HG03025 (cell line): ENCODE data around the gene CUTA.

Source experiments
- ATAC-seq: cut with Tn5 transposase; IDR thresholded peaks from one replicate; pipeline ENCODE4 v1.9.1; 2021; ENCODE audit warnings: mild to moderate bottlenecking, moderate library complexity; ENCODE audit not compliant: unreplicated experiment, low FRiP score

Gene CUTA

GRCh38 chr6:33417903-33418689 lies at the start of gene CUTA:
Gene CUTA, minus strand, starts transcription at chr6:33418107. Its CDS starts 107 bp downstream, at chr6:33418000.
- peak; percentile 88 for ATAC-seq

- no peak for ATAC-seq
Observed at GRCh38 chr6:33467091-33467490, 49.2 kb upstream of the CUTA start.

- ATAC-seq, result no peak
Observed at GRCh38 chr6:33466075-33466735, 48.3 kb upstream of the CUTA start.

GRCh38 chr6:33459226-33459625 lies 41.3 kb upstream of the CUTA start:
- no peak for ATAC-seq

GRCh38 chr6:33458676-33459075 lies 40.8 kb upstream of the CUTA start:
- ATAC-seq, result no peak

- ATAC-seq, result no peak
Observed at GRCh38 chr6:33456156-33456555, 38.2 kb upstream of the CUTA start.

GRCh38 chr6:33455051-33455450 lies 37.1 kb upstream of the CUTA start:
- ATAC-seq, result no peak

DNA sequence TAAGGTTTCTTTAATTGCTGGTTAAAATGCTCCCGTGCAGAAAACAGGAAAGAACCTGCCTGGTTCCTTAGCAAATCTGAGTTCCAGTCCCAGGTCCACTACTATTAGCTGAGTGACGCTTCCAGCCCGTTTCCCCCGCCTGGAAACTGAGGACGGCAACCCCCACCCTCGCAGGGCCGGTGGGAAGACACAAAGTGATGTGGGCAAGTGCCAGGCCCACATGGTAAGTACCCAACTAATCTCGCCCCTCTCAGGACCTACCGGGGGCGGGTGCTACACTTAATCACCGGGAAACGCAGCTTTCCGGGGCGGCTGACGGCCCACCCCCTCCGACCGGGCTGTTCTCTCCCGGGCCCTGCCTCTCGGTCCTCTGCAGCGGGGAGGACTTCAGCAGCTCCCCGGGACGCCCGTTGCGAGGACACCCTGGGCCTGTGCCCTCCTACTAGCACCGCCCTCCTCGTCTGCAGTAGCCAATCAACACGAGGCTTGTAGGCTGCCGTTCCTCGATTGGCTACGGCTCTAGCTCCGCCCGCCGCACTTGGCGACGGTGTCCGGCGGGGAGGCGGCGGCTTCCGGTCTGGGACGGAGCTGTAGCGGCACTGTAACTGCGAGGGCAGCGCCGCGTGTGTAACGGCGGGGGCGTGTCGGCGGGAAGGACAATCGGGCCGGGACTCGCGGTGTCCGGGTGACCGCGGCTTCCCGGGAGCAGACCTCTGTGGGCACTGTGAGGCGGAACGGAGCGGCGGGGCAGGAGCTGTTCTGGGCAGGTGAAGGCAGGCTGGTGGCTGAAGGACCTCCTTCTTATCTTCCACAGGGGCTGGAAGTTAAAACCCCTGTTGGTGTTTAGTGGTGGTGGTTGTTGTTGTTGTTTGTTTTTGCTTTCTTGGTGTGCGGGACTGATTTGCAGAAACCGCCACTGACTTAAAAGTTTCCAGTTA lies 36.4 kb upstream of the CUTA start, which contains the start of gene ZBTB9:
ZBTB9 (plus strand) TSS at position 568 of the 938 bp plus-strand sequence. CDS start 525 bp downstream, outside the sequence.
- peak; percentile 94 for ATAC-seq

DNA sequence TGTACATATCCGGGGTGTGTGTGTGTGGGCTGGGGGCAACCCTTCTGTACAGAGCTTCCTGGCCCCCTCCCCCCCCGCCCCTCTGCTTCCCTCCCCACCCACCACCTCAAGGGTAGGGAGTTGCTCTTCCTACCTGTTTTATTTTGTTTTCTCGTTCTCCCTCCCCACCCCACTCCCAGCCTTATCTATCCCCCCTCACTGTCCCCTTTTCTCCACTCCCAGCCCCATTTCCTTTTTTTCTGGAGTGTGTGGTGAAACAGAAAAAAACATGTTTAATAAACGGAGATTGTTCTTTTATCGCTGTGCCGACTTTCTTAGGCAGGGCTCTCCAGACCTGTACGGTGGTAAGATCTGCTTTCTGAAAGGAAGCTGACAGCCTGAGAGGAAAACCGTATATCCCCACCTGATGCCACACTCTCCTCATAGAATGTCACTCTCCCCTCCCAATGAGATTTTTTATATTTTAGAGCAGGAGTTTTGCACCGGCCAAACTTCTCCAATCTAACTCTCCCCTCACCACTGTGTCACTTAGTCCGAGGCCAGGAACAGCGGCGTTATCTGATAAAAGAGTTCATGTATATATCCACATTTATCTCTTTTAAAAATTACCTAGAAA lies 35.6 kb upstream of the CUTA start:
- ATAC-seq, result no peak

GRCh38 chr6:33452496-33452895 lies 34.6 kb upstream of the CUTA start:
- ATAC-seq, result no peak

GRCh38 chr6:33451606-33452005 lies 33.7 kb upstream of the CUTA start:
- no peak for ATAC-seq

DNA sequence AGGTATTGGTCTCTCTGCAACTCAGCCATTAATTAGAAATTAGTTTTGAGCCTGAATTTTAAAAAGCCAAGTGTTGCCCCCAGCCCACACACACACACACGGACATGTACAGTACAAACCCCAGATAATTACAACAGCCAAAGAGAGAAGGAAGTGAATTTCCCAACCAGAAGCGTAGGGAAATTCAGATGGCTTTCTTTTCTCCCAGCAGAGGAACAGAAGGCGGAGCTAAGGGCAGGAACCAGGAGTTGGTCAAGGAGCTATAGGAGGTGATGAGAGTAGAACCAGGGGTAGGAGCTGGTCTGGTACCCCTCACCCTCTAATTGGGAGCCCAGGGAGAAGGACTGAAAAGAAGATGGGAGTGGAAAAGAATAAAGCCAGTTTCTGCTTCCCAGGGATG lies 32.5 kb upstream of the CUTA start:
- ATAC-seq, result no peak

DNA sequence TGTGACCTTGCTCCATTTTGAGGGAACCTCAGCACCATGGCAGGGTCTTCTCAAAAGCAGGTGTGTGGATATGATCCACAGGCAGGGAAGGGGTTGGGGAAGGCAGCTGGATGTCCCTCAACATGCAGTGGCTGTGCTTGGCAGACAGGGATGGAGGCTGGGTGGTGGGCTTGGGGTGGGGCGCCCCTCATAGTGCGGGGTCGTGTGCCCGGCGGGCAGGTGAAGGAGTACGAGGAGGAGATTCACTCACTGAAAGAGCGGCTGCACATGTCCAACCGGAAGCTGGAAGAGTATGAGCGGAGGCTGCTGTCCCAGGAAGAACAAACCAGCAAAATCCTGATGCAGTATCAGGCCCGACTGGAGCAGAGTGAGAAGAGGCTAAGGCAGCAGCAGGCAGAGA lies 28.4 kb upstream of the CUTA start:
- no peak for ATAC-seq

GRCh38 chr6:33445119-33445603 lies 27.3 kb upstream of the CUTA start:
- no peak for ATAC-seq

DNA sequence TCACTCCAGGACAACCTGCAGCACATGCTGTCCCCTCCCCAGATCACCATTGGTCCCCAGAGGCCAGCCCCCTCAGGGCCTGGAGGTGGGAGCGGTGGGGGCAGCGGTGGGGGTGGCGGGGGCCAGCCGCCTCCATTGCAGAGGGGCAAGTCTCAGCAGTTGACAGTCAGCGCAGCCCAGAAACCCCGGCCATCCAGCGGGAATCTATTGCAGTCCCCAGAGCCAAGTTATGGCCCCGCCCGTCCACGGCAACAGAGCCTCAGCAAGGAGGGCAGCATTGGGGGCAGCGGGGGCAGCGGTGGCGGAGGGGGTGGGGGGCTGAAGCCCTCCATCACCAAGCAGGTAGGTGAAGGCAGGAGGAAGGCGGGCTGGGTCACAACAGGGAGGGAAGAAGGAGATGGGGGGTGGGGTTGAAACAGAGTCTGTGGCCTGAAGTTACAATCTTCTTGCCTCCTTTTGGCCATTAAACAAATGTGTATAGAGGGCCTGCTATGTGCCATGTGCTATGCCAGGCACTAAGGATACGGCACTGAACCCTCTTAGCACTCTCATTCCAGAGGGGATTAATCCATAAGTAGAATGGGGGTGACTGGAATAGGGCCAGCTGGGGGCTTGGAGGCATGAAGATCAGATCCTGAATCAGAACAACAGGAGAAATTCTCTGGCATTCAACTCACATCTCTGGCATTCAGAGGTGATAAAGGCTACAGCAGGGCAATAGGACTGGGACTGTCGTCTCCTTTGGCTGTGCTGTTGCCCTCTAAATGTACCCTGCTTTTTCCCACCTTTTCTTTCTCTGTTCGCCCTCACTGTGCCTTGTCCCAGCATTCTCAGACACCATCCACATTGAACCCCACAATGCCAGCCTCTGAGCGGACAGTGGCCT lies 26.0 kb upstream of the CUTA start:
- ATAC-seq, result no peak

GRCh38 chr6:33443025-33443424 lies 25.1 kb upstream of the CUTA start:
- ATAC-seq, result no peak

DNA sequence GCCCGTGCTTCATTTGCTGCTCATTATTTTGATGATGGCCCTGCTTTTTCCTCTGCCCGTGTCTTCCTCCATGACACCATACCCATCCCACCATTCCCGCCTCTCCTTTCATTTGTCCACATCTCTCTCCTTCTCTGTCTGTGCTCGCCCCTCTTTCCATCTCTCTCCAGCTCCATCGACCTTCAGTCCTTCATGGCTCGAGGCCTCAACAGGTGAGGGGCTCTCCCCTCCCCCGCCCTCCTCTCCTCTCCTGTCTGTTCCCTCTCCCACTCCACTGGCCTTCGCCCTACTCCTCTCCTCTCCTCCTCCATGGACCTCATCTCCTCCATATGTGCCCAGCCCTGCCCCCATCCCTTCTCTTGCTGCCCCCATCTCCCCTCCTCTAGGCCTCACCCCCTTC lies 24.4 kb upstream of the CUTA start:
- no peak for ATAC-seq

DNA sequence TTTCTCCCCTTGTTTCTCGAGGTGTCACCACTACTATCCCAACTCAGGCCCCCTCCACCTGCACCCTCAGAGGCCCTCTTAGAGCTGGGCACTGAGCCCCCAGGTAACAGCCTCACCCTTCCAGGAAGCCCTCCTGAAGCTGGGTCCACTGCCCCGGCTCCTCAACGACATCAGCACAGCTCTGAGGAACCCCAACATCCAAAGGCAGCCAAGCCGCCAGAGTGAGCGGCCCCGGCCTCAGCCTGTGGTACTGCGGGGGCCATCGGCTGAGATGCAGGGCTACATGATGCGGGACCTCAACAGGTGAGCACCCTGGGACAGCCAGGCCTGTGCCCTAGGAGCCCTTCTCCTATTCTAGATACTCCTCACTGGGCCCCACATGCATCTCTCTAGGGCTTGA lies 23.6 kb upstream of the CUTA start:
- ATAC-seq, result no peak

DNA sequence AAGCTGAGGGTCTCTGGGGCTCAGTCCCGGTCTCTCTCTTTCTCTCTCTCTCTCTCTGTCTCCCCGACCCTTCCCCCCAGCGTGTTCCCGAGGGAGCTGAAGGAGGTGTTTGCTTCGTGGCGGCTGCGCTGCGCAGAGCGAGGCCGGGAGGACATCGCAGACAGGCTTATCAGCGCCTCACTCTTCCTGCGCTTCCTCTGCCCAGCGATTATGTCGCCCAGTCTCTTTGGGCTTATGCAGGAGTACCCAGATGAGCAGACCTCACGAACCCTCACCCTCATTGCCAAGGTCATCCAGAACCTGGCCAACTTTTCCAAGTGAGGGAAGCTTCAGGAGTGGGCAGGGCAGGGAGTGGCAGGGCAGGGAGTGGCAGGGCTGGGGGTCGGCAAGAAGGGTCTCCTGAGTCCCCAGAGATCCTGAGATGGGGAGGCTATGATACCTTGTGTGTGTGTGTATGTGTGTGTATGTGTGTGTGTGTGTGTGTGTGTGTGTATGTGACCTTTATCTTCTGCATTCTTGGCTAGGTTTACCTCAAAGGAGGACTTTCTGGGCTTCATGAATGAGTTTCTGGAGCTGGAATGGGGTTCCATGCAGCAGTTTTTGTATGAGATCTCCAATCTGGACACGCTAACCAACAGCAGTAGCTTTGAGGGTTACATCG lies 22.9 kb upstream of the CUTA start:
- no peak for ATAC-seq
